ENCODE data around the gene ARID1B.
A peak's percentile ranks its signal among the peaks of the same experiment; 100 is the strongest.
"Not testable (repeated sequence)": the region's sequence is repeated elsewhere in the genome, so short reads cannot be mapped to it uniquely, and the experiment has no call there.

Gene ARID1B

GRCh38 chr6:157021993-157022740 lies 245.0 kb downstream of the ARID1B start:
- peak; percentile 75 for DNase-seq (ENCODE audit: low read depth in 2 of 2)

- DNase-seq (ENCODE audit: low read depth in 2 of 2) = no peak
Measured at GRCh38 chr6:157023958-157024357, 246.8 kb downstream of the ARID1B start.

- no peak for DNase-seq (ENCODE audit: low read depth in 2 of 2)
Measured at GRCh38 chr6:157024745-157025144, 247.6 kb downstream of the ARID1B start.

GRCh38 chr6:157025437-157025836 lies 248.3 kb downstream of the ARID1B start:
- DNase-seq (ENCODE audit: low read depth in 2 of 2) = no peak

GRCh38 chr6:157029980-157030690 lies 253.0 kb downstream of the ARID1B start:
- no peak for DNase-seq (ENCODE audit: low read depth in 2 of 2)

- DNase-seq (ENCODE audit: low read depth in 2 of 2) = no peak
Measured at GRCh38 chr6:157030755-157031154, 253.6 kb downstream of the ARID1B start.

GRCh38 chr6:157032923-157033322 lies 255.7 kb downstream of the ARID1B start:
- DNase-seq (ENCODE audit: low read depth in 2 of 2) = no peak

GRCh38 chr6:157033428-157034140 lies 256.4 kb downstream of the ARID1B start:
- DNase-seq (ENCODE audit: low read depth in 2 of 2) = no peak

GRCh38 chr6:157034436-157035230 lies 257.5 kb downstream of the ARID1B start:
- DNase-seq (ENCODE audit: low read depth in 2 of 2) = no peak

- DNase-seq (ENCODE audit: low read depth in 2 of 2) = no peak
Measured at GRCh38 chr6:157035546-157035945, 258.4 kb downstream of the ARID1B start.

GRCh38 chr6:157036245-157036711 lies 259.1 kb downstream of the ARID1B start:
- DNase-seq (ENCODE audit: low read depth in 2 of 2) = no peak

GRCh38 chr6:157037165-157037564 lies 260.0 kb downstream of the ARID1B start:
- no peak for DNase-seq (ENCODE audit: low read depth in 2 of 2)

GRCh38 chr6:157038610-157039009 lies 261.4 kb downstream of the ARID1B start:
- DNase-seq (ENCODE audit: low read depth in 2 of 2) = no peak

- not testable (repeated sequence) for DNase-seq (ENCODE audit: low read depth in 2 of 2)
Measured at GRCh38 chr6:157039639-157040038, 262.5 kb downstream of the ARID1B start.

GRCh38 chr6:157040191-157040590 lies 263.0 kb downstream of the ARID1B start:
- no peak for DNase-seq (ENCODE audit: low read depth in 2 of 2)

GRCh38 chr6:157045831-157046454 lies 268.8 kb downstream of the ARID1B start:
- no peak for DNase-seq (ENCODE audit: low read depth in 2 of 2)

GRCh38 chr6:157046776-157047175 lies 269.6 kb downstream of the ARID1B start:
- DNase-seq (ENCODE audit: low read depth in 2 of 2) = no peak

GRCh38 chr6:157047328-157047727 lies 270.1 kb downstream of the ARID1B start:
- DNase-seq (ENCODE audit: low read depth in 2 of 2) = no peak

- no peak for DNase-seq (ENCODE audit: low read depth in 2 of 2)
Measured at GRCh38 chr6:157047951-157048350, 270.8 kb downstream of the ARID1B start.

GRCh38 chr6:157049133-157049532 lies 272.0 kb downstream of the ARID1B start:
- no peak for DNase-seq (ENCODE audit: low read depth in 2 of 2)

Measured in stimulated activated CD8-positive, alpha-beta memory T cell treated with anti-CD3 and anti-CD28 coated beads, Interleukin-2, amount 100 ng/mL, for 48 hours (primary cell).